ENCODE data around the gene MYH7.

DNA sequence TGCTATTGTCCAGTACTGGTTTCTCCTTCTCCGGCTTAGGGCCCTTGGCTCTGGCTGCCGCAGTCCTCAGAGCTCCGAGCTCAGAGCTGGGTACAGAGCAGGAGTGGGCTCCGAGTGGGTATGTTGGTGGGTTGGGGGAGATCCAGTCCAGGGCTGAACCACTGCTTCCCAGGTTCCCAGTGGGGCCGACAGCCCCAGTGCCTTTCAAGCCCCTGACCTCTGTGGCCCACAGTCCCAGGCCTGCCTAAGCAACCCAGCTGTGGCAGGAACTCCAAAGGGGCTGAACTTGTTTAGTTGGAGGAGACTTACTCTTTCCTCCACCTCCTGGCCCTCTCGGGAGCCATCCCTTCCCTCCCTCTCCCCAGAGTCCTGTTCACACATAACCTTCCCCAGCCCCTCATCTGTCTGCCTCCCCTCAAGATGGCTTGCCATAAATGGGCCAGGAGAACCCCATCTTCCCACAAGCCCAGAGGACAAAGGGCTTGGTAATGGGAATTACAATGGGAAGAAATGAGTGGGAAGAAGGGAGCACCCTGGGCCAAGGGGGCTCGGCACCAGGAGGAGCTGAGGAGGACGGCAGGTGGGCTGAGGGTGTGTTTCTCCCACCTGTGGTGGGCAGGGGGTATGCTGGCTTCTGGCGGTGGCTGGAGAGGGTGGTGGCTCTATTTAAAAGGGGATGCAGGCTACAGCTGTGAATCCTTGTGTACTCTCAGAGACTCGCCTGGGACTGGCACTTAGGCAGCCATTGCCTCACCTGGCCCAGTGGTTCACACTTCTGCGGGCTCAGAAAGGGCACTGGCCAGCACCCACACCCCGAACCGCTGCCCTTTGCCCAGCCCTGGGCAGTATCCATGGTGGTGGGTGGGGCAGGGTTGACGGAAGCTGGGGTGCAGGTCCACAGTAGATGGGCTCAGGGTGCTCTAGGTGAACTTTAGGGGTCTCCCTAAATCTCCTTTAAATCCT is 23.6 kb downstream of the MYH7 start:
- no peak for TF ChIP-seq POLR2A (IDR thresholded peaks at IDR 0.05)
- no peak for TF ChIP-seq CTCF (IDR thresholded peaks at IDR 0.05)
